Neuronal stem cell (in vitro differentiated cells): ENCODE results near the gene ENOX2.

Source experiments
- DNase-seq: peaks from one replicate; pipeline ENCODE4 v3.0.0-alpha.2; 2013; ENCODE audit warnings: low spot score
- H2AFZ ChIP-seq: one replicate; pipeline ENCODE4 v1.6.1; 2013; ENCODE audit warnings: mild to moderate bottlenecking, low read length, inconsistent platforms
- H2AK5ac ChIP-seq: 2 replicates; pipeline ENCODE4 v1.6.1; 2013; ENCODE audit warnings: low read depth, mild to moderate bottlenecking, inconsistent platforms, low read length, moderate library complexity, mixed read lengths
- H2BK120ac ChIP-seq: 2 replicates; pipeline ENCODE4 v1.6.1; 2013; ENCODE audit warnings: low read depth, mild to moderate bottlenecking, inconsistent platforms, low read length, moderate library complexity, mixed read lengths
- H2BK12ac ChIP-seq: one replicate; pipeline ENCODE4 v1.6.1; 2013; ENCODE audit warnings: low read length, inconsistent platforms
- H2BK15ac ChIP-seq: 2 replicates; pipeline ENCODE4 v1.6.1; 2013; ENCODE audit warnings: mild to moderate bottlenecking, low read length, inconsistent platforms, mixed read lengths
- H2BK5ac ChIP-seq: one replicate; pipeline ENCODE4 v1.6.1; 2013; ENCODE audit warnings: inconsistent platforms, mild to moderate bottlenecking, low read length, moderate library complexity
- H3K14ac ChIP-seq: one replicate; pipeline ENCODE4 v1.6.1; 2013; ENCODE audit warnings: low read length, inconsistent platforms
- H3K18ac ChIP-seq: 2 replicates; pipeline ENCODE4 v1.6.1; 2013; ENCODE audit warnings: low read length, inconsistent platforms
- H3K23ac ChIP-seq: 2 replicates; pipeline ENCODE4 v1.6.1; 2013; ENCODE audit warnings: low read depth, mild to moderate bottlenecking, mixed read lengths, low read length, inconsistent platforms; ENCODE audit not compliant: poor library complexity
- H3K27ac ChIP-seq: replicated peaks from 3 replicates; pipeline ENCODE4 v1.5.1; 2013; ENCODE audit warnings: low read length, inconsistent platforms
- H3K27me3 ChIP-seq, 3 experiments: 2 replicates each; pipeline ENCODE4 v1.6.1; 2013; ENCODE audit warnings: low read length in 3 of 3, mild to moderate bottlenecking in 2 of 3, inconsistent platforms in 1 of 3, low read depth in 1 of 3, mixed read lengths in 1 of 3, moderate library complexity in 1 of 3; ENCODE audit not compliant: control insufficient read depth in 3 of 3, insufficient read depth in 3 of 3
- H3K36me3 ChIP-seq, 2 donors: replicated peaks in 1 of 2; 2 replicates each; pipeline ENCODE4 v1.6.1; 2013; ENCODE audit warnings: low read length in 2 of 2; ENCODE audit not compliant: control insufficient read depth in 2 of 2, insufficient read depth in 2 of 2
- H3K4ac ChIP-seq: 2 replicates; pipeline ENCODE4 v1.6.1; 2013; ENCODE audit warnings: inconsistent platforms, mild to moderate bottlenecking, low read length, moderate library complexity
- H3K4me1 ChIP-seq, 2 donors: 1 replicate in 1 of 2; 2 replicates in 1 of 2; pipeline ENCODE4 v1.6.1; 2013; ENCODE audit warnings: low read length in 2 of 2, low read depth in 1 of 2; ENCODE audit not compliant: control insufficient read depth in 2 of 2, insufficient read depth in 1 of 2
- H3K4me2 ChIP-seq: one replicate; pipeline ENCODE4 v1.6.1; 2013; ENCODE audit warnings: mild to moderate bottlenecking, low read length, inconsistent platforms; ENCODE audit not compliant: insufficient read depth, poor library complexity, severe bottlenecking
- H3K4me3 ChIP-seq, 2 donors: 2 replicates each; pipeline ENCODE4 v1.5.1; 2013; ENCODE audit warnings: low read length in 2 of 2, mild to moderate bottlenecking in 2 of 2, inconsistent platforms in 1 of 2, moderate library complexity in 1 of 2
- H3K79me1 ChIP-seq: one replicate; pipeline ENCODE4 v1.6.1; 2013; ENCODE audit warnings: low read depth, mild to moderate bottlenecking, inconsistent platforms, low read length, moderate library complexity
- H3K9ac ChIP-seq: one replicate; pipeline ENCODE4 v1.6.1; 2013; ENCODE audit warnings: mild to moderate bottlenecking, low read depth, low read length, inconsistent platforms; ENCODE audit not compliant: poor library complexity
- H3K9me3 ChIP-seq, 2 donors: replicated peaks in 1 of 2; 2 replicates each; pipeline versions ENCODE3 to v1.6.1; 2013; ENCODE audit warnings: low read length in 2 of 2, mild to moderate bottlenecking in 2 of 2, inconsistent platforms in 1 of 2, low read depth in 1 of 2, mixed read lengths in 1 of 2, moderate library complexity in 1 of 2; ENCODE audit not compliant: control insufficient read depth in 2 of 2, insufficient read depth in 1 of 2
- H4K8ac ChIP-seq: one replicate; pipeline ENCODE4 v1.6.1; 2013; ENCODE audit warnings: low read depth, mild to moderate bottlenecking, inconsistent platforms, low read length, moderate library complexity
- H4K91ac ChIP-seq: one replicate; pipeline ENCODE4 v1.6.1; 2013; ENCODE audit warnings: low read length, low read depth, mild to moderate bottlenecking, inconsistent platforms; ENCODE audit not compliant: poor library complexity
- WGBS, 2 donors: extraction: QIAGEN DNeasy Blood & Tissue Kit; methylation state at CpG; one replicate each; pipeline ENCODE4 v1.1.7; 2013; ENCODE audit warnings: missing lambda C conversion rate in 2 of 2, mixed read lengths in 1 of 2; ENCODE audit not compliant: insufficient read length in 2 of 2, insufficient replicate concordance in 1 of 2; ENCODE audit errors: extremely low coverage in 2 of 2; 5-methylcytosine and 5-hydroxymethylcytosine counted together

Gene ENOX2

DNA sequence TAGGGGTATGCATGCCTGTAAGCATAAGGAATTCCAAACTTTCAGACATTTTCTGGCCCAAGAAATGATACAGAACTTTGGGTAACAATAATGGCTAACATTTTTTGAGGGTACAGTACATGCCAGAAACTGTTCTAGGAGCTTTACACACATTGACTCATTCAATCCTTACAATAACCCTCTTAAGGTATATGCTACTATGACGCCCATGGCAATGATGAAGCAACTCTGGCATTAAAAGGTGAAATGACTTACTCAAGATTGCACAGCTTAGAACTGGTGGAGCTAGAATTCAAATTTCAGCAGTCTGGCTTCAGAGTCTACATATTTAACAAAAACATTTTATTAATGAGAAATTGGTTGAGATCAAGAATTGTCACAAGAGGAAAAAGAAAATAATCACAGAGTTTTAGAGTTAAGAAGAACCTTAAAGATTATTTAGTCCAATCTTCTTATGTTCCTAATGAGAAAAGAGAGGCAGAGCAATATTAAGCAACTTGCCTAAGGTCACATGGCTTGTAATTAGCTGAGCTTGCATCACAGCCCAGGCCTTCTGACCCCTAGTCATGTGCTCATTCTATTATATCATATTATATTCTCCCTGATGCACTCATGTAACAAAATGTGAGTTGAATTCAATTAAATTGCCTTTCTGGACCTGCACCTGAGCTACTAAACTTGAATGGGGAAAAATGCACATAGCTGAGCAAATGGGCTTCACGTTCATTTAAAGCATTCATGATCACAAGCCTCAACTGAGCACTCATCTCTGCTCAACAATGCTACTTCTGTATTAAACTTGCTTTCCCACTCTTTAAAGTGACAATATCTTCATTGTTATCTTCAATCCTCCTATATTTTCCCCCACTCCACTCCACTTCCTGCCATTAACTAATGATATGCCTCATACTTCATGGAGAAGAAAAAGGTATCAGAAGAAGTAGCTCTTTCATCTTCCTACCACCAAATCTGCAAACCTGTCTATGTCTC lies 73.2 kb downstream of the ENOX2 start:
- no peak overlapping the region for H3K18ac ChIP-seq
- no peaks in the 10 kb centered on the region for H3K79me1 ChIP-seq
- no peak overlapping the region for H4K8ac ChIP-seq
- no peak overlapping the region for H2AFZ ChIP-seq
- no peak overlapping the region for H3K9ac ChIP-seq
- no peak overlapping the region for H3K4me2 ChIP-seq
- H2AK5ac ChIP-seq = no peak overlapping the region
- no peak overlapping the region for H2BK12ac ChIP-seq
- H4K91ac ChIP-seq = no peak overlapping the region
- no peak overlapping the region for H2BK120ac ChIP-seq
- H2BK15ac ChIP-seq = no peak overlapping the region
- no peak overlapping the region for H3K14ac ChIP-seq
- no peak for DNase-seq
- H3K4me3 ChIP-seq = no peak overlapping the region
- no peak overlapping the region for H3K4ac ChIP-seq
- peaks cover 3 to 4% of the 10 kb centered on the region in 2 donors for H3K4me1 ChIP-seq
- no peak overlapping the region for H2BK5ac ChIP-seq
- H3K27ac ChIP-seq = no peak overlapping the region
- WGBS, 2 donors = no CpG with 5 or more reads among the region's 2 CpGs
- H3K9me3 ChIP-seq = no peaks in the 10 kb centered on the region
- H3K23ac ChIP-seq = no peak overlapping the region
- no peaks in the 10 kb centered on the region for H3K27me3 ChIP-seq
- no peaks in the 10 kb centered on the region for H3K36me3 ChIP-seq

DNA sequence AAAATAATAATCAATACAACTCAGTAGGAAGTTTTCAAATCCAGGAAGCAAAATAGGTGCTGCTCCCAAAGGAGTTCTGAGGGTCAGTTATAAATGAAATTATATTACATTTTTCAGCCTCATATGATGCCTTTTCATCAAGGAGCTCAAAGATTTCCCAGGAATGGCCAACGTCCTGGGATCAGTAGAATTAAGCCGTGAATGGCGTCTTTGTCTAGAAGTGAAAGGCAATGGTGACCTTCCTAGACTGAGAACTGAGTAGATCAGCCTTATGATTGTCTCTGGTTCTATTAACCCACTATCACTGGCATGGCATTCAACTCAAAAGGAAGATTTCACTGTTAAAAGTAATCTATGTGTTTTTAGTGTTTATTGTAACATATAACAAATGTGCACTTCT lies 74.4 kb downstream of the ENOX2 start:
- H3K18ac ChIP-seq = no peak overlapping the region
- no peak overlapping the region for H2AFZ ChIP-seq
- no peak overlapping the region for H3K9ac ChIP-seq
- no peak overlapping the region for H3K4me2 ChIP-seq
- no peaks in the 10 kb centered on the region for H3K27me3 ChIP-seq
- no peaks in the 10 kb centered on the region for H3K79me1 ChIP-seq
- no peak overlapping the region for H3K14ac ChIP-seq
- H3K27ac ChIP-seq = no peak overlapping the region
- H2BK5ac ChIP-seq = no peak overlapping the region
- H3K4me3 ChIP-seq = no peak overlapping the region
- no peak overlapping the region for H3K4ac ChIP-seq
- H3K23ac ChIP-seq = no peak overlapping the region
- H2BK12ac ChIP-seq = no peak overlapping the region
- H4K8ac ChIP-seq = no peak overlapping the region
- peaks cover 0 to 4% of the 10 kb centered on the region in 2 donors for H3K4me1 ChIP-seq
- H2BK120ac ChIP-seq = no peak overlapping the region
- H2BK15ac ChIP-seq = no peak overlapping the region
- no peaks in the 10 kb centered on the region for H3K36me3 ChIP-seq
- no peak overlapping the region for H4K91ac ChIP-seq
- H2AK5ac ChIP-seq = no peak overlapping the region
- no peak for DNase-seq
- no peaks in the 10 kb centered on the region for H3K9me3 ChIP-seq
- whole genome bisulfite sequencing, 2 donors = no CpG with 5 or more reads among the region's 3 CpGs

DNA sequence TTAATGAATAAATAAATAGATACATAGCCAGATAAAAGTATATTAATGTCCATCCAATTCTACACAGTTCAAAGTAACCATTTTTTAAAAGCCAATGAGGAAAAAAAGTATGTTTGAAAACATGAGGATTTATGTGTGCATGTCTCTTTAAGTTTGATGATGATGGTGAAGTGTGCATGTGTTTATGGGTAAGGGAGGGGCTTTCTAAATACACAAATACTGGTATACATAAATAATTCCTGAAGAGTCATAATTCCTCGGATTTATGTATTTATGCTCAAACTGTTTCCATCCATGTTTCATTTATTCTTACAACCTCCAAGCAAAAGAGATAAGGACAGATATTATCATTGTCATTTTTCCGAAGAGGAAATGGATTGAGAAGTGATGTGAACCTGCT lies 75.4 kb downstream of the ENOX2 start:
- no peak overlapping the region for H3K14ac ChIP-seq
- H3K27ac ChIP-seq = no peak overlapping the region
- H3K18ac ChIP-seq = no peak overlapping the region
- WGBS, 2 donors = no CpG with 5 or more reads among the region's 2 CpGs
- H3K23ac ChIP-seq = no peak overlapping the region
- no peak overlapping the region for H3K4me3 ChIP-seq
- no peaks in the 10 kb centered on the region for H3K4me1 ChIP-seq
- H3K9me3 ChIP-seq = no peaks in the 10 kb centered on the region
- H2BK120ac ChIP-seq = no peak overlapping the region
- no peak overlapping the region for H3K9ac ChIP-seq
- H3K79me1 ChIP-seq = no peaks in the 10 kb centered on the region
- H4K91ac ChIP-seq = no peak overlapping the region
- no peak overlapping the region for H2AK5ac ChIP-seq
- no peaks in the 10 kb centered on the region for H3K36me3 ChIP-seq
- H2AFZ ChIP-seq = no peak overlapping the region
- H3K4me2 ChIP-seq = no peak overlapping the region
- H4K8ac ChIP-seq = no peak overlapping the region
- no peaks in the 10 kb centered on the region for H3K27me3 ChIP-seq
- H2BK5ac ChIP-seq = no peak overlapping the region
- H2BK15ac ChIP-seq = no peak overlapping the region
- no peak overlapping the region for H3K4ac ChIP-seq
- no peak for DNase-seq
- H2BK12ac ChIP-seq = no peak overlapping the region

DNA sequence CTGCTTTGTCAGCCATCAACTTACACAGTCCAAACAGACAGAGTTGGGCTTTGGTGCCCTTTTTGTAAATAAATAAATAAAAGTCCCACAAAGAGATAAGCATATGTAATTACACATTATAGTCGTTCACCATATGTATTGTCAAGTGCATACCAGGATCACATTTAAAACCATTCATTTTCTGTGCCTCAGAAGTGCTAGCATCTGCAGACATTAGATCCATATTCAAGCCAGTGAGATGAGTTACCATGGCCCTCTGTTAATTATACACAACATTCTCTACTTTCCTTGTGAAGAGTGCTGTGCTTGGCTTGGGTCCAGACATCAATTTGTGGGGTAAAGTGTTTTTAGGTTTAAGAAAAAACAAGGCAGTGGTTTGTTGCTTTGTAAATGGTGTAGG lies 76.8 kb downstream of the ENOX2 start:
- no peaks in the 10 kb centered on the region for H3K4me1 ChIP-seq
- no peak overlapping the region for H2AFZ ChIP-seq
- no peaks in the 10 kb centered on the region for H3K9me3 ChIP-seq
- H3K4ac ChIP-seq = no peak overlapping the region
- no peak overlapping the region for H4K8ac ChIP-seq
- H3K27ac ChIP-seq = no peak overlapping the region
- no peaks in the 10 kb centered on the region for H3K79me1 ChIP-seq
- no peak for DNase-seq
- no peak overlapping the region for H3K18ac ChIP-seq
- H3K23ac ChIP-seq = no peak overlapping the region
- H3K27me3 ChIP-seq = no peaks in the 10 kb centered on the region
- no peaks in the 10 kb centered on the region for H3K36me3 ChIP-seq
- H2AK5ac ChIP-seq = no peak overlapping the region
- H3K4me3 ChIP-seq = no peak overlapping the region
- no peak overlapping the region for H2BK120ac ChIP-seq
- no peak overlapping the region for H3K4me2 ChIP-seq
- no peak overlapping the region for H2BK12ac ChIP-seq
- no peak overlapping the region for H3K9ac ChIP-seq
- no peak overlapping the region for H2BK5ac ChIP-seq
- no CpG with 5 or more reads among the region's 1 CpG for WGBS, 2 donors
- no peak overlapping the region for H2BK15ac ChIP-seq
- H3K14ac ChIP-seq = no peak overlapping the region
- H4K91ac ChIP-seq = no peak overlapping the region
